Measurements from ENCODE around the gene TPGS2.
A peak's percentile ranks its signal among the peaks of the same experiment; 100 is the strongest.

Gene TPGS2

GRCh38 chr18:36843199-36843598 lies 14.4 kb upstream of the TPGS2 start:
- DNase-seq (ENCODE audit: low read depth): no peak
- H3K4me3 ChIP-seq (ENCODE audit: low read depth, low read length): no peak overlapping the region
- no peak for TF ChIP-seq POLR2A (IDR thresholded peaks at IDR 0.05; ENCODE audit: extremely low read depth, insufficient read length)
- TF ChIP-seq CTCF (IDR thresholded peaks at IDR 0.05; ENCODE audit: low read depth, low read length): no peak
- no peak for TF ChIP-seq MAX (IDR thresholded peaks at IDR 0.05; ENCODE audit: low read depth, low read length)
- TF ChIP-seq MYC (IDR thresholded peaks at IDR 0.05; ENCODE audit: low read depth, low read length): no peak

GRCh38 chr18:36839835-36840234 lies 11.0 kb upstream of the TPGS2 start:
- no peak for TF ChIP-seq CTCF (IDR thresholded peaks at IDR 0.05; ENCODE audit: low read depth, low read length)
- no peak for TF ChIP-seq POLR2A (IDR thresholded peaks at IDR 0.05; ENCODE audit: extremely low read depth, insufficient read length)
- H3K4me3 ChIP-seq (ENCODE audit: low read depth, low read length): no peak overlapping the region
- no peak for DNase-seq (ENCODE audit: low read depth)

- H3K4me3 ChIP-seq (ENCODE audit: low read depth, low read length): no peak overlapping the region
- no peak for DNase-seq (ENCODE audit: low read depth)
- TF ChIP-seq CTCF (IDR thresholded peaks at IDR 0.05; ENCODE audit: low read depth, low read length) (no peak), MYC (IDR thresholded peaks at IDR 0.05; ENCODE audit: low read depth, low read length) (no peak), MAX (IDR thresholded peaks at IDR 0.05; ENCODE audit: low read depth, low read length) (no peak), POLR2A (IDR thresholded peaks at IDR 0.05; ENCODE audit: extremely low read depth, insufficient read length) (no peak)
Observed at GRCh38 chr18:36835927-36836326, 7.1 kb upstream of the TPGS2 start.

- TF ChIP-seq POLR2A (IDR thresholded peaks at IDR 0.05; ENCODE audit: extremely low read depth, insufficient read length) (no peak), MAX (IDR thresholded peaks at IDR 0.05; ENCODE audit: low read depth, low read length) (no peak), CTCF (IDR thresholded peaks at IDR 0.05; ENCODE audit: low read depth, low read length) (no peak), MYC (IDR thresholded peaks at IDR 0.05; ENCODE audit: low read depth, low read length) (no peak)
- no peak overlapping the region for H3K4me3 ChIP-seq (ENCODE audit: low read depth, low read length)
- no peak for DNase-seq (ENCODE audit: low read depth)
Observed at GRCh38 chr18:36833120-36833519, 4.3 kb upstream of the TPGS2 start.

GRCh38 chr18:36831139-36831538 lies 2.3 kb upstream of the TPGS2 start:
- TF ChIP-seq CTCF (IDR thresholded peaks at IDR 0.05; ENCODE audit: low read depth, low read length) (no peak), MAX (IDR thresholded peaks at IDR 0.05; ENCODE audit: low read depth, low read length) (no peak), MYC (IDR thresholded peaks at IDR 0.05; ENCODE audit: low read depth, low read length) (no peak), POLR2A (IDR thresholded peaks at IDR 0.05; ENCODE audit: extremely low read depth, insufficient read length) (no peak)
- no peak for DNase-seq (ENCODE audit: low read depth)
- no peak overlapping the region for H3K4me3 ChIP-seq (ENCODE audit: low read depth, low read length)

GRCh38 chr18:36830158-36830495 lies 1.3 kb upstream of the TPGS2 start:
- DNase-seq (ENCODE audit: low read depth): no peak
- TF ChIP-seq CTCF (IDR thresholded peaks at IDR 0.05; ENCODE audit: low read depth, low read length) (no peak), MYC (IDR thresholded peaks at IDR 0.05; ENCODE audit: low read depth, low read length) (no peak), POLR2A (IDR thresholded peaks at IDR 0.05; ENCODE audit: extremely low read depth, insufficient read length) (no peak), MAX (IDR thresholded peaks at IDR 0.05; ENCODE audit: low read depth, low read length) (no peak)
- peak overlapping the region; percentile 85 for H3K4me3 ChIP-seq (ENCODE audit: low read depth, low read length)
